Fibroblast of the conjunctiva (primary cell): ENCODE data around the gene STARD6.
"Not testable (repeated sequence)": the region's sequence is repeated elsewhere in the genome, so short reads cannot be mapped to it uniquely, and the experiment has no call there.

Experiments
- DNase-seq: peaks from one replicate; pipeline ENCODE4 v3.0.0-alpha.2; 2010; ENCODE audit warnings: low read depth

Gene STARD6

GRCh38 chr18:54338230-54338629 lies 19.4 kb downstream of the STARD6 start:
- no peak for DNase-seq

DNA sequence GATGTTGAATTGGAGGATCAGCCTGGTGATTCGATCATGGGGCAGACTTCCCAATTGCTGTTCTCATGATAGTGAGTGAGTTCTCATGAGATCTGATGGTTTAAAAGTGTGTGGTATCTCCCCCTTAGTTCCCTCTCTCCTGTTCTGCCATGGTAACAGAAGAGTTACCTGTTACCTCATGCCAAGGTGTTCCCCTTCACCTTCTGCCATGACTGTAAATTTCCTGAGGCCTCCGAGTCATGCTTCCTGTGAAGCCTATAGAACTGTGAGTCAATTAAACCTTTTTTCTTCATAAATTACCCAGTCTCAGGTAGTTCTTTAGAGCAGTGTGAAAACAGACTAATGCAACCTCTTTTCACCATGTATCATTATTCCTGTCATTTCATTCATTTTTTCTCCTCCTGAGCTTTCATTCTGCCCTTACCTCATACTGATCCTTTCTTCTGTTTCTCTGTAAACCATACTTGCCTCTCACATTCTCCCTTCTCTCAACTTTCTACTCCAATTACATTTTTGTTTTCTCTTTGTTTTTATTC lies 22.0 kb downstream of the STARD6 start:
- DNase-seq = no peak

GRCh38 chr18:54330768-54331548 lies 26.7 kb downstream of the STARD6 start:
- DNase-seq = no peak

DNA sequence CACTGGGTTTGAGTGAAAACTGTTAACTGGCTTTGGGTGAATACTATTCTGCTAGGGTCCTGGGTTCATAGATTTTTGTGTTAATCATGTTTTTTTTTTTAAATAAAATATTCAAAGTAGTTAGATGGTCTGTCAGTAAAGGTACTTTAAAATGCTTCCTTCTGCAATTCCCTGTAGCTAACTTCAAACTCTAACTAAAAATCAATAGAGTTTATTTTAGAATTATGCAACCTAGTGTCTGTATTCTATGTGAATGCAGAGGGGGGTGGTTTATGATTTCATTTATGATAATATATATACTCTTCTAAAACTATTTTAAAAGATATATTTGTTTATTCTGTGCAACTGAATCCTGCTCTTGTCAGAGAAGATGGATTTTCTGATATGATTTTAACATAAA lies 27.9 kb downstream of the STARD6 start:
- DNase-seq = no peak

DNA sequence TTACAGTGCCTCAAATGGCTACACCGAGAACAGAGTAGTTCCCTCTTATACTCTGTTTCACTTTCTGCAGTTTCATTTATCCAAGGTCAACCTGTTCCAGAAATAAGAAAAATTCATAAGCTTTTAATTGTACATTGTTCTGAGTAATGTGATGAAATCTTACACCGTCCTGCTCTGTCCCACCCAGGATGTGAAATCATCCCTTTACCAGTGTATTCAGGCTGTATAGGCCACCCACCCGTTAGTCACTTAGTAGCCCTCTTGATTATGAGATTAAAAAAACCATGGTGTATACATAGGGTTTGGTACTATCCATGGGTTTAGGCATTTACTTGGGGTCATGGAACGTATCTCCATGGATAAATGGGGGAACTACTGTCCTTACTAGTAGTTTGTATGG lies 29.8 kb downstream of the STARD6 start:
- DNase-seq = no peak

- DNase-seq = no peak
Observed at GRCh38 chr18:54323970-54324369, 33.7 kb downstream of the STARD6 start.

DNA sequence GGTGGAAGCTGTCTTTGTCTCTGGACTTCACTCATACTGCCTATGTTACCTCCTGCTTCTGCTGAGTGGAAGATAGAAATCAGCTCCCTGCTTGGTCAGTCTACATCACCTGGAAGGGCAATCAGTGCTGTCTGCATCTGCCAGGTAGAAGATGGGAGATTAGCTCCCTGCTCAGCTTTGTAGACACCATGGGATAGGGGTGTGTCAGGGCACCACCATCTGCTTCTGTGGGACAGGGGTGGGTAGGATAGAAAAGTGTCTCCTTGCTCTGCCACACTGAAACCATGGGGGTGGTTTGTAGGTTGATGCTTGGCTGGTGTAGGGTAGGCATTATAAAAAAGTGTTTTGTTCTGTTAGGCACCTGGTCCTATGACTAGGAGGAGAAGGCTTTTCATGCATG lies 34.1 kb downstream of the STARD6 start:
- DNase-seq = no peak

DNA sequence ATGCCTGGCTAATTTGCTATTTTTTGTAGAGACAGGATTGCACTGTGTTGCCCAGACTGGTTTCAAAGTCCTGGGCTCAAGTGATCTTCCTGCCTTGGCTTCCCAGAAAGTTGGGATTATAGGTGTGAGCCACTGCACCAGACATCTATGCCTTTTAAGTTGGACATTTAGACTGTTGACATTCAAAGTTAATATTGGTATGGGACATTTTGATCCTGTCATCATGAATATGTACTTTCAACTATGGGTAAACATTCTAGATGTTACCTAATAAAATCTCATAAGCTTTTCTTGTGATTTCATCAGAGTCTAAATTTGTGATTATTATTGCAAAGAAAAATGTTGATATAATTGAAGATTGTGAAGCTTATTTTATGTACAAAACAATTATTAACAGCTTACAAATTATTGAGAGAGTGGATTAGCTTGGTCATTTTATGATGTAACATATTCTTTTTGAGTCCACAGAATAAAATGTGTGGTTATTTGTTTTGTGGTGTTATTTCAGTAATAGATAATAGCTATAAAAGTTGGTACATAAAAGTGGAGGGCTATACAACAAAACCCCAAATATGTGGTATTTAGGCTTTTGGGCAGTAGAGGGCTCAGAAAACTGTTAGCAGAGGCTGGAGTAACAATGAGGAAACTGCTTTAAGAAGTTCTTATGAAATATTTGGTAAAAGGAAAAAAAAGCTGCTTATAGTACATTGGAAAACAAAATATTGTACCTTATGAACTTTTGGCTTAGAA lies 41.4 kb downstream of the STARD6 start:
- DNase-seq = no peak

- not testable (repeated sequence) for DNase-seq
Observed at GRCh38 chr18:54309564-54309963, 48.1 kb downstream of the STARD6 start.

- DNase-seq = no peak
Observed at GRCh38 chr18:54303408-54303807, 54.2 kb downstream of the STARD6 start.

GRCh38 chr18:54298991-54299390 lies 58.7 kb downstream of the STARD6 start:
- DNase-seq = not testable (repeated sequence)

- DNase-seq = no peak
Observed at GRCh38 chr18:54296062-54296461, 61.6 kb downstream of the STARD6 start.

DNA sequence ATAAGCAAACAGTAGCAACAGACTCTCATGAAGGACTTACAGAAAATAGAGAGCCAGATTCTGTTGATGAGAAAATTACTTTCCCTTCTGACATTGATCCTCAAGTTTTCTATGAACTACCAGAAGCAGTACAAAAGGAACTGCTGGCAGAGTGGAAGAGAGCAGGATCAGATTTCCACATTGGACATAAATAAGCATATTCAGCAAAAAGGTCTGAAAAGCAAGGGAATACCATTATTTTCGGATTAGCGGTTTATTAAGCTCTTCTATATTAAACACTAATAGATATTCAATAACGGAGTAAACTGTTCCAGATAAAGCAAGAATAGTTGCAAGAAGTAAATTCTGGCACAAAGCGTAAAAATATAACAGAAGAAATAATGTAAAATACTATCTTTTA lies 63.4 kb downstream of the STARD6 start:
- no peak for DNase-seq

GRCh38 chr18:54284981-54285785 lies 72.5 kb downstream of the STARD6 start:
- peak; percentile 17 for DNase-seq

GRCh38 chr18:54284535-54284934 lies 73.1 kb downstream of the STARD6 start:
- no peak for DNase-seq

GRCh38 chr18:54280220-54280569 lies 77.5 kb downstream of the STARD6 start:
- no peak for DNase-seq

- no peak for DNase-seq
Observed at GRCh38 chr18:54279477-54280219, 78.0 kb downstream of the STARD6 start.

DNA sequence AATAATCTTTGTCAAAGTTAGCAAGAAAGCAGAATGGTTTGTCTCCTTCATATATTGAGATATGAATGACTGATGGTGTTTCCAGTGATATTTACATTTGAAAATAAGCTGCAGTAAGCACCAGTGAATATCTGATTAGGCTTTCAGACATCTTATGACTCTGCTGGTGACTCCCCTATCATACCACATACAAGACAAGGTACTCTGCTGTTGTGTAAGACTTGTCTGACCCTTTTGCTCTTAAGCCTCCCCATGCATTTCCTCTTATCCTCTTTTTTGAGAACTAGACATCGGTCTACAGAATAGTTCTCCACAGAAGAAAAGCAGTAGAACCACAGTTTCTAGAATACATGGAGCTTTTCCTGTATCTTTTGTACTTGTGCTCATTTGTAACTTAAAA lies 79.0 kb downstream of the STARD6 start:
- DNase-seq = no peak

DNA sequence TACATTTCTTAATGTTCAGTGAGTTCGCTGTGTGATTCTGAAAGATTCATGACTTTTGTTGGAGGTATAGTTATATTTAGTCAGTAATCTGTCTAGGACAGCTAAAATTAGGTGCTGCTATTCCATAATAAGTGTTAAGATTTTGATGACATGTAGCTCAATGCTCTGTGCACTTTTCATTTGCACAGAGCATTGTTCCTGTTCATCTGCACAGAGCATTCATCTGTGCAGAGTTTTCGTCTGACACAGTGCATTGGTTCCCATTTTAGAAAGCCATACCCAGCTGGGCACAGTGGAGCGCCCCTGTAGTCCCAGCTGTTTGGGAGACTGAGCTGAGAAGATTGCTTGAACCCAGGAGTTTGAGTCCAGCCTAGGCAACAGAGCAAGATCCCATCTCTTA lies 79.8 kb downstream of the STARD6 start:
- no peak for DNase-seq
